Measurements from ENCODE around the gene MB21D2.
"Not testable (repeated sequence)": the region's sequence is repeated elsewhere in the genome, so short reads cannot be mapped to it uniquely, and the experiment has no call there.

Gene MB21D2

GRCh38 chr3:192802957-192803899 lies 114.4 kb downstream of the MB21D2 start:
- no peak for DNase-seq (ENCODE audit: low read depth in 2 of 2)

- DNase-seq (ENCODE audit: low read depth in 2 of 2): no peak
Measured at GRCh38 chr3:192801985-192802384, 115.7 kb downstream of the MB21D2 start.

GRCh38 chr3:192799721-192800120 lies 117.9 kb downstream of the MB21D2 start:
- DNase-seq (ENCODE audit: low read depth in 2 of 2): no peak

GRCh38 chr3:192795021-192795420 lies 122.6 kb downstream of the MB21D2 start:
- DNase-seq (ENCODE audit: low read depth in 2 of 2): no peak

- DNase-seq (ENCODE audit: low read depth in 2 of 2): no peak
Measured at GRCh38 chr3:192794216-192794615, 123.4 kb downstream of the MB21D2 start.

GRCh38 chr3:192788816-192789515 lies 128.7 kb downstream of the MB21D2 start:
- not testable (repeated sequence) for DNase-seq (ENCODE audit: low read depth in 2 of 2)

GRCh38 chr3:192778508-192778907 lies 139.1 kb downstream of the MB21D2 start:
- no peak for DNase-seq (ENCODE audit: low read depth in 2 of 2)

GRCh38 chr3:192774341-192774740 lies 143.3 kb downstream of the MB21D2 start:
- DNase-seq (ENCODE audit: low read depth in 2 of 2): not testable (repeated sequence)

- no peak for DNase-seq (ENCODE audit: low read depth in 2 of 2)
Measured at GRCh38 chr3:192772240-192772894, 145.3 kb downstream of the MB21D2 start.

GRCh38 chr3:192758654-192759053 lies 159.0 kb downstream of the MB21D2 start:
- no peak for DNase-seq (ENCODE audit: low read depth in 2 of 2)

GRCh38 chr3:192751148-192751547 lies 166.5 kb downstream of the MB21D2 start:
- DNase-seq (ENCODE audit: low read depth in 2 of 2): no peak

GRCh38 chr3:192750201-192750600 lies 167.5 kb downstream of the MB21D2 start:
- no peak for DNase-seq (ENCODE audit: low read depth in 2 of 2)

- no peak for DNase-seq (ENCODE audit: low read depth in 2 of 2)
Measured at GRCh38 chr3:192747746-192748145, 169.9 kb downstream of the MB21D2 start.

- DNase-seq (ENCODE audit: low read depth in 2 of 2): no peak
Measured at GRCh38 chr3:192747145-192747544, 170.5 kb downstream of the MB21D2 start.

Measured in fibroblast of skin of left biceps (primary cell).